Measurements from ENCODE around the gene TBCD.

The TBCD gene

DNA sequence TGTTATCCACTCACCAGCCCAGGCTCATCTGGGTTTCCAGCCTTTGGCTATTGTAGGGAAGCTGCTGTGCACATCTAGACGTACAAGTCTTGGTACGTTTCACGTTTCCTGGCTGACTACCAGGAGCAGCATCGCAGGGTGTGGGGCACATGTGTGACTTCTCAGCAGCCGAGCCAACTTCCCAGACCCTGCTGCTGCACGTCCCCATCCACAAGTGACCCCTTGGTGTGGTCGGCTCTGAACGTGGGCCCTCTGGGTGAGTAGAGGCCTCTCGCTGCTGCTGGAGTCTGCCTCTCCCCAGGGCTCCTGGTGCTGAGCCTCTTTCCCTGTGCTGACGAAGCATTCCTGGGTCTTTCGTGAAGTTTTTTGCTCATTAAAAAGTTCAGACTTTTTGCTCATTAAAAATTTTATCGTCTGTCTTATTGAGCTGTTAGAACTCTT is 158.2 kb downstream of the TBCD start:
- CTCF ChIA-PET, result interaction anchor here (1.5 kb wide), 1 partner anchor 128 kb away, joined by 5 read pairs; no protein-coding TSS in a partner anchor

DNA sequence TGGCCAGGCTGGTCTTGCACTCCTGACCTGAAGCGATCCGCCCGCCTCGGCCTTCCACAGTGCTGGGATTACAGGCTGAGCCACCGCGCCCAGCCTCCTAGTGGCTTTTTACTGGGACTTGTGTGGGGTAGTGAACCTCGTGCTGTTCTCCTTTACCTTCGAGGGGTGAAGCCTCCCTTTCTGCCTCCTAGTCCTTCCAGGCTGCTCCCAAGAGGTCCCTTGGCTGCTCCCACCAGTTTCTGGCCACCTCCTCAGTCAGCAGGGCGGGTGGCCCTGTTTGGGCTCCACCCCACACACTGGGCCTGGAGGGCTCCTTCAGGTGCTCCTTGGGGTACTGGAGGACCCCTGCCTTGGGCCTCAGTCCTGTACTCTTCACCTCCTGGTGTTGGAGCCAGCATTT is 158.9 kb downstream of the TBCD start:
- no peak for DNase-seq (ENCODE audit: extremely low spot score)
- CTCF ChIA-PET, result interaction anchor here (1.5 kb wide), 1 partner anchor 129 kb away, joined by 5 read pairs; no protein-coding TSS in a partner anchor
- TF ChIP-seq SP1 (IDR thresholded peaks at IDR 0.05), result no peak
- POLR2A ChIA-PET, result interaction anchor here (0.7 kb wide), 1 partner anchor 26 kb away, joined by 3 read pairs; no protein-coding TSS in a partner anchor

More for the DNA sequence above, 158.2 kb downstream of the TBCD start:
- no peak for DNase-seq (ENCODE audit: extremely low spot score)
- POLR2A ChIA-PET, result no interaction called here
- TF ChIP-seq HDGF (IDR thresholded peaks at IDR 0.05; ENCODE audit: borderline replicate concordance) (no peak), CTBP1 (IDR thresholded peaks at IDR 0.05; ENCODE audit: borderline replicate concordance) (no peak), ELF4 (IDR thresholded peaks at IDR 0.05) (no peak), TARDBP (IDR thresholded peaks at IDR 0.05) (no peak), SUZ12 (IDR thresholded peaks at IDR 0.05) (no peak), L3MBTL2 (conservative IDR thresholded peaks at IDR 0.05) (no peak), ARNT (IDR thresholded peaks at IDR 0.05) (no peak), SP1 (IDR thresholded peaks at IDR 0.05) (no peak), LEF1 (IDR thresholded peaks at IDR 0.05; ENCODE audit: borderline replicate concordance) (no peak)
- TF ChIP-seq, protein P1, sequence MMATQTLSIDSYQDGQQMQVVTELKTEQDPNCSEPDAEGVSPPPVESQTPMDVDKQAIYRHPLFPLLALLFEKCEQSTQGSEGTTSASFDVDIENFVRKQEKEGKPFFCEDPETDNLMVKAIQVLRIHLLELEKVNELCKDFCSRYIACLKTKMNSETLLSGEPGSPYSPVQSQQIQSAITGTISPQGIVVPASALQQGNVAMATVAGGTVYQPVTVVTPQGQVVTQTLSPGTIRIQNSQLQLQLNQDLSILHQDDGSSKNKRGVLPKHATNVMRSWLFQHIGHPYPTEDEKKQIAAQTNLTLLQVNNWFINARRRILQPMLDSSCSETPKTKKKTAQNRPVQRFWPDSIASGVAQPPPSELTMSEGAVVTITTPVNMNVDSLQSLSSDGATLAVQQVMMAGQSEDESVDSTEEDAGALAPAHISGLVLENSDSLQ (IDR thresholded peaks at IDR 0.05), result no peak

DNA sequence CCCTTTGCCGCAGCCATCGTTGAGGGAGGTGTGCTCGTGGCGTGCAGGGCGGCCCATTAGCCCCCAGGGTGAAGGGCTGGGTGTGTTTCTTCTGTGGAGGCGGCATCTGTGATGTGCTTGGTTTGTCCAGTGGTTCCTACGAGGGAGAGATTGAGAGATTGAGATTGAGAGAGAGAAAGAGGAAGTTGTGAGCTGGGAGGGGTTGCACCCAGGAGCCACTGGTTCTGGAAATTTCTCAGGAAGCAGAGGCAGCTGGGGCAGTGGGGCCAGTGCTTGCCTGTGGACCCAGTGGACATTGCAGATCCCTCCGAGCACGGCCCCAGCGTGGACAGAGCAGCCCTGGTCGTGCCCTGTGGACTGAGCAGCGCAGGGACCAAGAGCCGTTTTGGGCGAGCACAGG is 160.0 kb downstream of the TBCD start:
- TF ChIP-seq LEF1 (IDR thresholded peaks at IDR 0.05; ENCODE audit: borderline replicate concordance), result no peak
- no peak for TF ChIP-seq SUZ12 (IDR thresholded peaks at IDR 0.05)
- TF ChIP-seq ZNF384 (IDR thresholded peaks at IDR 0.05), result no peak
- no peak for TF ChIP-seq FOXM1 (IDR thresholded peaks at IDR 0.05; ENCODE audit: borderline replicate concordance)
- no peak for TF ChIP-seq FOXA1 (IDR thresholded peaks at IDR 0.05)
- TF ChIP-seq, protein P1 (IDR thresholded peaks at IDR 0.05), result no peak
- TF ChIP-seq SP1 (IDR thresholded peaks at IDR 0.05), result no peak
- no peak for TF ChIP-seq ARNT (IDR thresholded peaks at IDR 0.05)
- no peak for TF ChIP-seq ELF4 (IDR thresholded peaks at IDR 0.05)
- no peak for TF ChIP-seq TARDBP (IDR thresholded peaks at IDR 0.05)
- DNase-seq (ENCODE audit: extremely low spot score), result no peak
- POLR2A ChIA-PET, result no interaction called here
- CTCF ChIA-PET, result no interaction called here

DNA sequence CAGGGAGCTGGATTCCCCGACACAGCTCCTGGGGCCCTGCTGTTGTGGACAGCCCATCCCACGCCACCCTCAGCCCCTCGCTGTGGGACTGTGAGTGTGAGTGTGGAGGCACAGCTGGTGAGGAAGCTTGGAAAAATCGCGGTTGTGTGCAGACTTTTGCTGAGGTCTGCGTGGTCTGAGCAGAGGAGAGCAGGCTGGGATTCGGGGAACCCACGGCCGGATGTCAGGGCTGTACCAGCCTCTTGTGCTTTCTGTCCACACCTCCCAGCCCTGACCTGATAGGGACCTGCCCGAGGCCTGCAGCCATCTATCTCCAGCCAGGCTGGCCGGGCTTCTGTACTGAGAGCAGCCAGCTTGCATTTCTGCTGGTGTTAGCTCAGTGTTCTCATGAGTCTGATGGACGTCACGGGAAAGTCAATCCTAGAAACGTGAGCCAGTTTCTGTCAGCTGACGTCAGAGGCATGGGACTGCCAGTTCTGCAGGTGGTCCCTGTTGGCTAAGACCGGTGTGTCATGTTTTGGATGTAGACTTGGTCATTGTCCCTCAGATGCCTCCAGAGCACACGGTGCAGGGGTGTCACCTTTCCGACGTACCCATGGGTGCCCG is 160.7 kb downstream of the TBCD start:
- no peak for TF ChIP-seq SP1 (IDR thresholded peaks at IDR 0.05)
- TF ChIP-seq ARNT (IDR thresholded peaks at IDR 0.05), result no peak
- TF ChIP-seq L3MBTL2 (conservative IDR thresholded peaks at IDR 0.05), result no peak
- TF ChIP-seq CTBP1 (IDR thresholded peaks at IDR 0.05; ENCODE audit: borderline replicate concordance), result no peak
- TF ChIP-seq NFRKB (IDR thresholded peaks at IDR 0.05), result no peak
- TF ChIP-seq SUZ12 (IDR thresholded peaks at IDR 0.05), result no peak
- TF ChIP-seq LEF1 (IDR thresholded peaks at IDR 0.05; ENCODE audit: borderline replicate concordance), result no peak
- TF ChIP-seq HDGF (IDR thresholded peaks at IDR 0.05; ENCODE audit: borderline replicate concordance), result no peak
- no peak for TF ChIP-seq ZNF384 (IDR thresholded peaks at IDR 0.05)
- TF ChIP-seq FOXM1 (IDR thresholded peaks at IDR 0.05; ENCODE audit: borderline replicate concordance), result no peak
- TF ChIP-seq TARDBP (IDR thresholded peaks at IDR 0.05), result no peak
- TF ChIP-seq, protein P1 (IDR thresholded peaks at IDR 0.05), result no peak
- TF ChIP-seq ELF4 (IDR thresholded peaks at IDR 0.05), result no peak
- TF ChIP-seq FOXK2 (IDR thresholded peaks at IDR 0.05), result no peak
- POLR2A ChIA-PET, result no interaction called here
- no peak for DNase-seq (ENCODE audit: extremely low spot score)
- CTCF ChIA-PET, result no interaction called here

DNA sequence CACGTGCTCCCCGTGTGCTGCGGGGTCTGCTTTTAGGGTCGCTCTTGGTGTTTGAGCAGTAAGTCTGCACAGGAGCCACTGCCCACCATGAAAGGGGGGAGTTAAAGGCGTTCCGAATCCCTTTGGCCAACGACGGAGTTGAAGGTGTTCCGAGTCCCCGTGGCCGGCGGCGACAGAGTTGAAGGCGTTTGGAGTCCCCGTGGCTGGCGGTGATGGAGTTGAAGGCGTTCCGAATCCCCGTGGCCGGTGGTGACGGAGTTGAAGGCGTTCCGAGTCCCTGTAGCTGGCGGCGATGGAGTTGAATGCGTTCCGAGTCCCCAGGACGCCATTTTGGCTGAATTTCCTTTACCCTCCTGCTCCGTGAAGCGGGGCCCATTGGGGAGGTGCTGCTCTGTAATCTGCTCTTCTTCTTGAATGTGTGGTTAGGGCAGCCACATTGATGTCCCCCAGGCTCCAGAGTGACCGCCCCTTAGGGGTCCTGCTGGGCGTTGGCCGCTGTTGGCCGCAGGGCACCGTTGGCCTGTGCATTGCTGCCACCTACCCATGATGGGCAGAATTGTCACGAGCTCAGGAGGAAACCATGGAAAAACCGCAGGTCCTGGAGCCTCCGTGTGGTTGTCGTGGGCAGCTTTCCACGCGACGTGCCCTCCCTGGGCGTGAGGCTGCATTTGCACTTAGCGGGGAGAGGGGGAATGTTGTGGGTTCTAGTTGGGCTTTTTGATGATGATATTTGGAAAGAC is 161.6 kb downstream of the TBCD start:
- TF ChIP-seq FOXM1 (IDR thresholded peaks at IDR 0.05; ENCODE audit: borderline replicate concordance), result no peak
- no peak for TF ChIP-seq ARNT (IDR thresholded peaks at IDR 0.05)
- no peak for TF ChIP-seq TARDBP (IDR thresholded peaks at IDR 0.05)
- TF ChIP-seq BHLHE40 (IDR thresholded peaks at IDR 0.05; ENCODE audit: borderline replicate concordance), result no peak
- no peak for TF ChIP-seq L3MBTL2 (conservative IDR thresholded peaks at IDR 0.05)
- no peak for TF ChIP-seq SUZ12 (IDR thresholded peaks at IDR 0.05)
- no peak for TF ChIP-seq FOXK2 (IDR thresholded peaks at IDR 0.05)
- no peak for TF ChIP-seq NFRKB (IDR thresholded peaks at IDR 0.05)
- no peak for TF ChIP-seq ELF4 (IDR thresholded peaks at IDR 0.05)
- no peak for TF ChIP-seq HDGF (IDR thresholded peaks at IDR 0.05; ENCODE audit: borderline replicate concordance)
- TF ChIP-seq, protein P1 (IDR thresholded peaks at IDR 0.05), result no peak
- no peak for TF ChIP-seq ZNF384 (IDR thresholded peaks at IDR 0.05)
- TF ChIP-seq LEF1 (IDR thresholded peaks at IDR 0.05; ENCODE audit: borderline replicate concordance), result no peak
- no peak for TF ChIP-seq CTBP1 (IDR thresholded peaks at IDR 0.05; ENCODE audit: borderline replicate concordance)
- no peak for TF ChIP-seq FOXA1 (IDR thresholded peaks at IDR 0.05)
- ChIA-PET POLR2A (no interaction called here), CTCF (interaction anchor here (1.0 kb wide), 1 partner anchor 54 kb away, joined by 3 read pairs; no protein-coding TSS in a partner anchor)
- no peak for DNase-seq (ENCODE audit: extremely low spot score)

Measured in HEK293T (cell line).